HCT116 (cell line): Measurements from ENCODE around the gene KDM5C. TPM values are rescaled to one million over a fixed set of nuclear protein-coding genes. Genes with fewer than 3 reads are reported as not detected.

ENCODE experiments used
- ATAC-seq: fragments of 200-7000 bp; cut with Tn5 transposase; 2 replicates; pipeline ENCODE4 v1.9.1; 2020; ENCODE audit warnings: mild to moderate bottlenecking, moderate library complexity
- BruUV-seq: library from RNA; stranded (reverse); fragments of 400-500 nt; replicated peaks from 2 replicates; lab custom pipeline; 2021; lab: Mats Ljungman, UMichigan
- CTCF ChIA-PET: fragments of 300-600 bp; sonication (Branson Sonifier 250); formaldehyde crosslinking; loops from one replicate; lab custom pipeline; 2021; ENCODE audit warnings: antibody characterized with exemption; lab: Charles Lee
- POLR2A ChIA-PET: fragments of 300-600, 350-600 bp; sonication (Branson Sonifier 250); formaldehyde crosslinking; loops from one replicate; lab custom pipeline; 2021; ENCODE audit warnings: antibody characterized with exemption; lab: Charles Lee
- RAD21 ChIA-PET, 2 experiments: fragments of 300-600 bp; sonication (Branson Sonifier 250); formaldehyde crosslinking; loops; one replicate each; lab custom pipeline; 2023; ENCODE audit warnings: low total read pairs in 2 of 2; ENCODE audit not compliant: uncharacterized antibody in 2 of 2, unreplicated experiment in 2 of 2, low non-redundant PET in 1 of 2; lab: Charles Lee
- DNase-seq: peaks from one replicate; pipeline ENCODE4 v3.0.0-alpha.2; 2010; ENCODE audit warnings: low read depth, low spot score
- H2AFZ ChIP-seq: fragments of 200-600 bp; shearing (Covaris generic), sonication (generic); 2 replicates; pipeline ENCODE4 v1.6.1; 2017; ENCODE audit warnings: low read depth, mixed run types, mixed read lengths, antibody characterized with exemption, low read length; ENCODE audit not compliant: poor library complexity, severe bottlenecking
- H3K27ac ChIP-seq: 2 replicates; pipeline ENCODE4 v1.5.1; 2012; ENCODE audit warnings: low read depth, low read length
- H3K27me3 ChIP-seq: fragments of 200-600 bp; sonication (generic); 2 replicates; pipeline ENCODE4 v1.6.1; 2016; ENCODE audit warnings: mixed run types, low read length, mixed read lengths; ENCODE audit not compliant: insufficient read depth
- H3K36me3 ChIP-seq, 2 experiments: fragments of 200-500 bp in 1 of 2; fragments of 200-600 bp in 1 of 2; sonication (Bioruptor generic) in 1 of 2; sonication (generic) in 1 of 2; 2 replicates each; pipeline versions ENCODE4 v1.5.1 to v1.6.1; 2014 to 2016; ENCODE audit warnings: low read length in 2 of 2, inconsistent platforms in 1 of 2, mixed read lengths in 1 of 2, mixed run types in 1 of 2; ENCODE audit not compliant: insufficient read depth in 2 of 2, control insufficient read depth in 1 of 2
- H3K4me1 ChIP-seq, 2 experiments: fragments of 200-600 bp in 1 of 2; sonication (generic) in 1 of 2; 2 replicates each; pipeline versions ENCODE4 v1.5.1 to v1.6.1; 2012 to 2017; ENCODE audit warnings: low read length in 2 of 2, inconsistent platforms in 1 of 2, mild to moderate bottlenecking in 1 of 2, mixed read lengths in 1 of 2, mixed run types in 1 of 2, moderate library complexity in 1 of 2; ENCODE audit not compliant: insufficient read depth in 2 of 2, control insufficient read depth in 1 of 2
- H3K4me2 ChIP-seq: fragments of 200-600 bp; sonication (generic); 2 replicates; pipeline ENCODE4 v1.6.1; 2017; ENCODE audit warnings: mixed run types, low read length, mixed read lengths
- H3K4me3 ChIP-seq, 2 experiments: fragments of 200-600 bp in 1 of 2; sonication (generic) in 1 of 2; replicated peaks in 1 of 2; 2 replicates each; pipeline ENCODE4 v1.5.1; 2011 to 2016; ENCODE audit warnings: low read length in 2 of 2, control low read depth in 1 of 2, low read depth in 1 of 2, mild to moderate bottlenecking in 1 of 2, mixed read lengths in 1 of 2, mixed run types in 1 of 2
- H3K79me2 ChIP-seq: fragments of 200-600 bp; sonication (generic); 2 replicates; pipeline ENCODE4 v1.6.1; 2017; ENCODE audit warnings: mild to moderate bottlenecking, mixed run types, low read length, moderate library complexity, mixed read lengths; ENCODE audit not compliant: insufficient read depth
- H3K9ac ChIP-seq: fragments of 200-600 bp; sonication (generic); 2 replicates; pipeline ENCODE4 v1.6.1; 2016; ENCODE audit warnings: low read length, mixed read lengths
- H3K9me2 ChIP-seq: fragments of 200-600 bp; sonication (generic), shearing (Covaris generic); 2 replicates; pipeline ENCODE4 v1.6.1; 2017; ENCODE audit warnings: mixed run types, mild to moderate bottlenecking, moderate library complexity; ENCODE audit not compliant: insufficient read depth
- H3K9me3 ChIP-seq, 2 experiments: fragments of 200-500 bp in 1 of 2; fragments of 200-600 bp in 1 of 2; sonication (Bioruptor generic) in 1 of 2; sonication (generic) in 1 of 2; 2 replicates each; pipeline ENCODE4 v1.6.1; 2014 to 2017; ENCODE audit warnings: low read length in 2 of 2, mixed read lengths in 2 of 2, inconsistent platforms in 1 of 2, low read depth in 1 of 2, mild to moderate bottlenecking in 1 of 2, mixed run types in 1 of 2, moderate library complexity in 1 of 2; ENCODE audit not compliant: control insufficient read depth in 1 of 2, insufficient read depth in 1 of 2
- H4K20me1 ChIP-seq: fragments of 200-600 bp; sonication (generic), shearing (Covaris generic); 2 replicates; pipeline ENCODE4 v1.6.1; 2017; ENCODE audit warnings: mixed run types, mild to moderate bottlenecking, moderate library complexity; ENCODE audit not compliant: insufficient read depth
- CBX3 ChIP-seq: IDR thresholded peaks from 2 replicates; pipeline ENCODE4 v1.6.1; 2012; ENCODE audit warnings: low read depth
- CEBPB ChIP-seq: IDR thresholded peaks from 2 replicates; pipeline ENCODE4 v1.6.1; 2012; ENCODE audit warnings: low read depth
- FOSL1 ChIP-seq: IDR thresholded peaks from 2 replicates; pipeline ENCODE4 v1.6.1; 2012; ENCODE audit warnings: low read depth
- JUND ChIP-seq: IDR thresholded peaks from 2 replicates; pipeline ENCODE4 v1.6.1; 2012
- POLR2AphosphoS5 ChIP-seq: IDR thresholded peaks from 2 replicates; pipeline ENCODE4 v1.6.1; 2011; ENCODE audit warnings: mild to moderate bottlenecking, low read depth, low read length, moderate library complexity
- REST ChIP-seq: IDR thresholded peaks from 2 replicates; pipeline ENCODE4 v1.6.1; 2012; ENCODE audit warnings: low read depth
- ZBTB33 ChIP-seq: IDR thresholded peaks from 2 replicates; pipeline ENCODE4 v1.6.1; 2011; ENCODE audit warnings: mild to moderate bottlenecking, low read length, moderate library complexity; ENCODE audit not compliant: insufficient replicate concordance; ENCODE audit errors: extremely low read depth
- ZNF274 ChIP-seq: fragments of 200-500 bp; sonication (Bioruptor generic); IDR thresholded peaks from 2 replicates; pipeline ENCODE4 v1.6.1; 2014; ENCODE audit warnings: mild to moderate bottlenecking, low read depth, low read length, inconsistent platforms
- intact Hi-C: fragments of 100-400 bp; cut with micrococcal nuclease; formaldehyde crosslinking; loops from 2 replicates; pipeline ENCODE4 v1.10.0; 2022
- total RNA-seq: library from RNA; stranded (reverse); gene quantifications from one replicate; pipeline ENCODE4 v1.2.1, GENCODE V29; 2021; ENCODE audit not compliant: unreplicated experiment

Gene KDM5C
- total RNA-seq, 1 experiment from 2014 or later = 72.9 TPM

- ATAC-seq = no peak
- CTCF ChIA-PET = no interaction called here
- Histone ChIP-seq H3K4me3 (no peak overlapping the region), H3K9ac (no peak overlapping the region), H2AFZ (no peak overlapping the region), H4K20me1 (no peaks in the 10 kb centered on the region), H3K36me3 (peaks cover 7 to 16% of the 10 kb centered on the region in 2 experiments; a peak in 2 of 4 replicates), H3K79me2 (no peaks in the 10 kb centered on the region), H3K27ac (no peak overlapping the region), H3K4me1 (no peaks in the 10 kb centered on the region), H3K27me3 (no peaks in the 10 kb centered on the region), H3K4me2 (no peak overlapping the region), H3K9me3 (no peaks in the 10 kb centered on the region), H3K9me2 (no peaks in the 10 kb centered on the region)
- no peak for DNase-seq
- POLR2A ChIA-PET = no interaction called here
- TF ChIP-seq CBX3 (no peak), JUND (no peak), REST (no peak), CEBPB (no peak), POLR2AphosphoS5 (no peak), FOSL1 (no peak), ZNF274 (no peak), ZBTB33 (no peak)
- intact Hi-C loops = no loop called here
- no TSS peak for BruUV-seq
- RAD21 ChIA-PET = no interaction called here
These were observed 29.6 kb downstream of the KDM5C start for GRCh38 chrX:53195401-53195800.
